ENCODE results near the gene RDH5.

Gene RDH5, protein sequence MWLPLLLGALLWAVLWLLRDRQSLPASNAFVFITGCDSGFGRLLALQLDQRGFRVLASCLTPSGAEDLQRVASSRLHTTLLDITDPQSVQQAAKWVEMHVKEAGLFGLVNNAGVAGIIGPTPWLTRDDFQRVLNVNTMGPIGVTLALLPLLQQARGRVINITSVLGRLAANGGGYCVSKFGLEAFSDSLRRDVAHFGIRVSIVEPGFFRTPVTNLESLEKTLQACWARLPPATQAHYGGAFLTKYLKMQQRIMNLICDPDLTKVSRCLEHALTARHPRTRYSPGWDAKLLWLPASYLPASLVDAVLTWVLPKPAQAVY

DNA sequence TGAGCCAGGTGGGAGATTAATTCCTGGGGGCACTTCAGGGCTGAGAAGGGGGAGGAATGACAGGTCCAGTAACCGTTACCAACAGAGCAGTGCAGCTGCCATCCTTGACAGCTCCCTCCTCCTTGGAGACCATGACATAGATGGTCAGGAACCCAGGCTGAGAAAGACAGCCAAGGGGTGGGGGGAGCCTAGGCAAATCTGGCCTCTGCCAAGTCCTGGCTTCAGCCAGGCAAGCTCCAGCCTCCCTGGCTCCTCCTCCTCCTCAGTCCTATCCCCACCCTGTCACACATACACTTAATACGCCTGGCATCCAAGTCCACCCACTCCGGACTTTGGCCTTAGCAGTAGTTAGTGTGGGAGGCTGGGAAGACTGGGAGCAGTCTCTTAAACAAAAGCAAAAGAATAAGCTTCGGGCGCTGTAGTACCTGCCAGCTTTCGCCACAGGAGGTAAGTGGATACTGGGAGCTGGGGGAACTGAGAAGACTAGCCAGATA, at the start of gene RDH5:
TSS of gene RDH5 (plus strand) at position 323 of the 494 bp plus-strand sequence. CDS start 792 bp downstream, outside the sequence.
- Histone ChIP-seq H3K27me3 (ENCODE audit: control insufficient read depth in 1 of 2, insufficient read depth in 2 of 2, low read length in 2 of 2) (no peaks in the 10 kb centered on the region), H3K9ac (ENCODE audit: low read length in 2 of 2) (peak within 1 kb of the TSS; percentile 73 to 87), H3K4me3 (ENCODE audit: low read length in 2 of 2) (peak within 1 kb of the TSS; percentile 40 to 63), H3K4me1 (ENCODE audit: control insufficient read depth, insufficient read depth, low read length) (peaks cover 84% of the 10 kb centered on the region), H3K27ac (ENCODE audit: low read length) (peak within 1 kb of the TSS; percentile 98), H3K9me3 (ENCODE audit: control insufficient read depth in 2 of 2, low read length in 2 of 2) (no peaks in the 10 kb centered on the region), H3K36me3 (ENCODE audit: control insufficient read depth in 2 of 2, insufficient read depth in 2 of 2, low read length in 2 of 2) (peaks cover 17 to 18% of the 10 kb centered on the region in 2 donors)

- Histone ChIP-seq H3K4me3 (ENCODE audit: low read length in 2 of 2) (no peak overlapping the region), H3K4me1 (ENCODE audit: control insufficient read depth, insufficient read depth, low read length) (no peaks in the 10 kb centered on the region), H3K9me3 (ENCODE audit: control insufficient read depth in 2 of 2, low read length in 2 of 2) (no peaks in the 10 kb centered on the region), H3K9ac (ENCODE audit: low read length in 2 of 2) (no peak overlapping the region), H3K27me3 (ENCODE audit: control insufficient read depth in 1 of 2, insufficient read depth in 2 of 2, low read length in 2 of 2) (no peaks in the 10 kb centered on the region), H3K27ac (ENCODE audit: low read length) (no peak overlapping the region), H3K36me3 (ENCODE audit: control insufficient read depth in 2 of 2, insufficient read depth in 2 of 2, low read length in 2 of 2) (no peaks in the 10 kb centered on the region)
Measured at GRCh38 chr12:55671746-55672145, 48.4 kb upstream of the RDH5 start.

DNA sequence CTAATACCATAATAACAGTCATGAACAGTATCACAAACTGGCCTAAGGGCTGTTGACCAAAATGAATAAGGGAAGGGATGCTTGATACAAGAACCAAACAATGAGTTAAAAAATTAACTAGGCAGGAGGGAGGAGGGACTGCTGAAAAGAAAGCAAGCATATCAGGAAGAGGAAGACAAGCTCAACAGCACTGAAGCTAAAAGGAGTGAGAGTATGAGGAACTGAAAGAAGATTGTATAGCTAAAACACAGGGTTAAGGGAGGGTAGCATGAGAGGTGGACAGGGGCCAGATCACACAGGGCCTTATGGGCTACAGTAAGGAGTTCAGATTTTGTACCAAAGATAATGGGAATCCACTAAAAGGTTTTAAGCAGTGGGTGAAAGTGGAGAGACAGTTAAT, 46.6 kb upstream of the RDH5 start:
- no peak overlapping the region for H3K9ac ChIP-seq (ENCODE audit: low read length in 2 of 2)
- no peak overlapping the region for H3K27ac ChIP-seq (ENCODE audit: low read length)
- no peak overlapping the region for H3K4me3 ChIP-seq (ENCODE audit: low read length in 2 of 2)
- H3K9me3 ChIP-seq (ENCODE audit: control insufficient read depth in 2 of 2, low read length in 2 of 2) = no peaks in the 10 kb centered on the region
- H3K4me1 ChIP-seq (ENCODE audit: control insufficient read depth, insufficient read depth, low read length) = no peaks in the 10 kb centered on the region
- H3K27me3 ChIP-seq (ENCODE audit: control insufficient read depth in 1 of 2, insufficient read depth in 2 of 2, low read length in 2 of 2) = no peaks in the 10 kb centered on the region
- H3K36me3 ChIP-seq (ENCODE audit: control insufficient read depth in 2 of 2, insufficient read depth in 2 of 2, low read length in 2 of 2) = no peaks in the 10 kb centered on the region

DNA sequence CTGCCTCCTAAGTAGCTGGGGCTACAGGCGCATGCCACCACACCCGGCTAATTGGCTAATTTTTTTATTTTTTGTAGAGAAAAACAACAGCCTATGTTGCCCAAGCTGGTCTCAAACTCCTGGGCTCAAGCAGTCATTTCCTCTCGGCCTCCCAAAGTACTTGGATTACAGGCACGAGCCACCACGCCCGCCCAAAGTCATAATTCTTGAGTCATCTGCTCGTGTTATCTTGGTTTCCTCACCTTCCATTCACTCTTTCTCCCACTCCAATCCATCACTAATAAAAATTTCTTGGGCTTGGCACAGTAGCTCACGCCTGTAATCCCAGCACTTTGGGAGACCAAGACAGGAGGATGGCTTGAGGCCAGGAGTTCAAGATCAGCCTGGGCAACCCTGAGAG, 44.5 kb upstream of the RDH5 start:
- Histone ChIP-seq H3K36me3 (ENCODE audit: control insufficient read depth in 2 of 2, insufficient read depth in 2 of 2, low read length in 2 of 2) (no peaks in the 10 kb centered on the region), H3K9me3 (ENCODE audit: control insufficient read depth in 2 of 2, low read length in 2 of 2) (no peaks in the 10 kb centered on the region), H3K4me3 (ENCODE audit: low read length in 2 of 2) (no peak overlapping the region), H3K9ac (ENCODE audit: low read length in 2 of 2) (no peak overlapping the region), H3K4me1 (ENCODE audit: control insufficient read depth, insufficient read depth, low read length) (no peaks in the 10 kb centered on the region), H3K27ac (ENCODE audit: low read length) (no peak overlapping the region), H3K27me3 (ENCODE audit: control insufficient read depth in 1 of 2, insufficient read depth in 2 of 2, low read length in 2 of 2) (no peaks in the 10 kb centered on the region)

DNA sequence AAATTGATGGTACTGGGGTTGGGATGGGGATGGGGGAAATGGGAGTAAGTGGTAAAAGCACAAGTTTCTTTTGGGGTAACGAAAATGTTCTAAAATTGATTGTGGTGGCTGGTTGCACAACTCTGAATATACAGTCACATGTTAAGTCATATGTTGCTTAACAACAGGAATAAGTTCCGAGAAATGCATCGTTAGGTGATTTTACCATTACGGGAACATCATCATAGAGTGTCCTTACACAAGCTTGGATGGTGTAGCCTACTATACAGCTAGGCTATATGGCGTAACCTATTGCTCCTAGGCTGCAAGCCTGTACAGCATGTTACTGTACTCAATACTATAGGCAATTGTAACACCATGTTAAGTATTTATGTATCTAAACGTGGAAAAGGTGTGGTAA, 43.5 kb upstream of the RDH5 start:
- H3K4me3 ChIP-seq (ENCODE audit: low read length in 2 of 2) = no peak overlapping the region
- H3K9me3 ChIP-seq (ENCODE audit: control insufficient read depth in 2 of 2, low read length in 2 of 2) = no peaks in the 10 kb centered on the region
- H3K27ac ChIP-seq (ENCODE audit: low read length) = no peak overlapping the region
- peaks cover 9% of the 10 kb centered on the region for H3K4me1 ChIP-seq (ENCODE audit: control insufficient read depth, insufficient read depth, low read length)
- H3K9ac ChIP-seq (ENCODE audit: low read length in 2 of 2) = no peak overlapping the region
- H3K36me3 ChIP-seq (ENCODE audit: control insufficient read depth in 2 of 2, insufficient read depth in 2 of 2, low read length in 2 of 2) = no peaks in the 10 kb centered on the region
- no peaks in the 10 kb centered on the region for H3K27me3 ChIP-seq (ENCODE audit: control insufficient read depth in 1 of 2, insufficient read depth in 2 of 2, low read length in 2 of 2)

DNA sequence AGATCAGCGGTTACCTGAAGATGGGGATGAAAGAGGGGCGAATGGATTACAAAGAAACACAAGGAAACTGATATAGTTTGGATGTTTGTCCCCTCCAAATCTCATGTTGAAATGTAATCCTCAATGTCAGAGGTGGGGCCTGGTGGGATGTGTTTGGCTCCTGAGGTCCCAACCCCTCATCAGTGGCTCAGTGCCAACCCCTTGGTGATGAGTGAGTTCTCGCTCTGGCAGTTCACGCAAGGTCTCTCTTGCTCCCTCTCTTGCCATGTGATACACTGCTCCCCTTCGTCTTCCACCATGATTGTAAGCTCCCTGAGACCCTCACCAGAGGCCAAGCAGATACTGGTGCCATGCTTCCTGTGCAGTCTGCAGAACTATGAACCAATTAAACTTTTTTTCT, 40.5 kb upstream of the RDH5 start:
- peaks cover 14% of the 10 kb centered on the region for H3K4me1 ChIP-seq (ENCODE audit: control insufficient read depth, insufficient read depth, low read length)
- no peaks in the 10 kb centered on the region for H3K27me3 ChIP-seq (ENCODE audit: control insufficient read depth in 1 of 2, insufficient read depth in 2 of 2, low read length in 2 of 2)
- H3K36me3 ChIP-seq (ENCODE audit: control insufficient read depth in 2 of 2, insufficient read depth in 2 of 2, low read length in 2 of 2) = peaks cover 0 to 2% of the 10 kb centered on the region in 2 donors
- H3K27ac ChIP-seq (ENCODE audit: low read length) = no peak overlapping the region
- H3K9ac ChIP-seq (ENCODE audit: low read length in 2 of 2) = no peak overlapping the region
- no peaks in the 10 kb centered on the region for H3K9me3 ChIP-seq (ENCODE audit: control insufficient read depth in 2 of 2, low read length in 2 of 2)
- H3K4me3 ChIP-seq (ENCODE audit: low read length in 2 of 2) = no peak overlapping the region

- peaks cover 15% of the 10 kb centered on the region for H3K4me1 ChIP-seq (ENCODE audit: control insufficient read depth, insufficient read depth, low read length)
- no peaks in the 10 kb centered on the region for H3K27me3 ChIP-seq (ENCODE audit: control insufficient read depth in 1 of 2, insufficient read depth in 2 of 2, low read length in 2 of 2)
- H3K9me3 ChIP-seq (ENCODE audit: control insufficient read depth in 2 of 2, low read length in 2 of 2) = no peaks in the 10 kb centered on the region
- H3K9ac ChIP-seq (ENCODE audit: low read length in 2 of 2) = no peak overlapping the region
- peaks cover 6 to 12% of the 10 kb centered on the region in 2 donors for H3K36me3 ChIP-seq (ENCODE audit: control insufficient read depth in 2 of 2, insufficient read depth in 2 of 2, low read length in 2 of 2)
- peak overlapping the region; percentile 41 for H3K27ac ChIP-seq (ENCODE audit: low read length)
- H3K4me3 ChIP-seq (ENCODE audit: low read length in 2 of 2) = peak overlapping the region; percentile 39 to 52
Measured at GRCh38 chr12:55681142-55682077, 38.8 kb upstream of the RDH5 start.

- H3K27ac ChIP-seq (ENCODE audit: low read length) = peak overlapping the region; percentile 41
- no peak overlapping the region for H3K9ac ChIP-seq (ENCODE audit: low read length in 2 of 2)
- peaks cover 11 to 18% of the 10 kb centered on the region in 2 donors for H3K36me3 ChIP-seq (ENCODE audit: control insufficient read depth in 2 of 2, insufficient read depth in 2 of 2, low read length in 2 of 2)
- H3K4me3 ChIP-seq (ENCODE audit: low read length in 2 of 2) = peak overlapping the region in 1 of 2 donors; percentile 52
- peaks cover 17% of the 10 kb centered on the region for H3K4me1 ChIP-seq (ENCODE audit: control insufficient read depth, insufficient read depth, low read length)
- no peaks in the 10 kb centered on the region for H3K27me3 ChIP-seq (ENCODE audit: control insufficient read depth in 1 of 2, insufficient read depth in 2 of 2, low read length in 2 of 2)
- H3K9me3 ChIP-seq (ENCODE audit: control insufficient read depth in 2 of 2, low read length in 2 of 2) = no peaks in the 10 kb centered on the region
Measured at GRCh38 chr12:55682087-55682796, 38.0 kb upstream of the RDH5 start.

- no peak overlapping the region for H3K27ac ChIP-seq (ENCODE audit: low read length)
- H3K27me3 ChIP-seq (ENCODE audit: control insufficient read depth in 1 of 2, insufficient read depth in 2 of 2, low read length in 2 of 2) = no peaks in the 10 kb centered on the region
- H3K4me1 ChIP-seq (ENCODE audit: control insufficient read depth, insufficient read depth, low read length) = peaks cover 17% of the 10 kb centered on the region
- H3K4me3 ChIP-seq (ENCODE audit: low read length in 2 of 2) = no peak overlapping the region
- H3K9me3 ChIP-seq (ENCODE audit: control insufficient read depth in 2 of 2, low read length in 2 of 2) = no peaks in the 10 kb centered on the region
- peaks cover 21 to 27% of the 10 kb centered on the region in 2 donors for H3K36me3 ChIP-seq (ENCODE audit: control insufficient read depth in 2 of 2, insufficient read depth in 2 of 2, low read length in 2 of 2)
- no peak overlapping the region for H3K9ac ChIP-seq (ENCODE audit: low read length in 2 of 2)
Measured at GRCh38 chr12:55683676-55684075, 36.5 kb upstream of the RDH5 start.

DNA sequence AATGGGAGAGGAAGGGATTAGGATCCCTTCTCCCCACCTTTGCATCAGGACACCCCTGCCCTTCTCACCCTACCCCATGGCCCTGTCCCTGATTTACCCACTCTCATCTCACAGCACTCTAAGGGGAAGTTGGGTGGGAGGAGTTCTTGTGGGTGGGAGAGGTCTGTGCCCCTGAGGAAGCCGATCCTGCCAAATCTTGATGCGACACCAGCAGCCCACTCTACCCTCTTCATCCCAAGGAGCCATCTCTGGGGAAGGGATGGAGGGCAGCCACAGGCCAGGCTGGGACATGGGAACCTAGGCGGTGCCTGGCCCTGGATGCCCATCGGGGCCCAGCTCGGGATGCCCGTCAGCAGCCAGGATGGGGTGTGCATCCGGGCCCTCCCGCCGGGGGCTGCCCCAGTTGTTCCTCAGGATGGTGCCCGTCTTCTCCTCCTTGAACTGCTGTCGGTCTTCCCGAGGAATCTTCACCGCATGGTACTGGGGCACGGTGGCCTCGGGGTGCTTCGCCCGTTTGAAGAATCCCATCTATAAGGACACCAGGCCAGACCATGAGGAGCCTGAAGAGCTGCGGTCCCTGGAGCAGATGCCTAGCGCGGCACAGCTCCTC, 35.3 kb upstream of the RDH5 start:
- no peak overlapping the region for H3K27ac ChIP-seq (ENCODE audit: low read length)
- H3K27me3 ChIP-seq (ENCODE audit: control insufficient read depth in 1 of 2, insufficient read depth in 2 of 2, low read length in 2 of 2) = no peaks in the 10 kb centered on the region
- H3K36me3 ChIP-seq (ENCODE audit: control insufficient read depth in 2 of 2, insufficient read depth in 2 of 2, low read length in 2 of 2) = peaks cover 25 to 35% of the 10 kb centered on the region in 2 donors
- no peak overlapping the region for H3K9ac ChIP-seq (ENCODE audit: low read length in 2 of 2)
- H3K4me1 ChIP-seq (ENCODE audit: control insufficient read depth, insufficient read depth, low read length) = peaks cover 17% of the 10 kb centered on the region
- H3K4me3 ChIP-seq (ENCODE audit: low read length in 2 of 2) = no peak overlapping the region
- H3K9me3 ChIP-seq (ENCODE audit: control insufficient read depth in 2 of 2, low read length in 2 of 2) = no peaks in the 10 kb centered on the region

All from stomach smooth muscle (tissue), 2 donors.